ENCODE results near the gene BACH2.
"Not testable (repeated sequence)": the region's sequence is repeated elsewhere in the genome, so short reads cannot be mapped to it uniquely, and the experiment has no call there.

BACH2 gene

GRCh38 chr6:89927791-89928550 lies 368.7 kb downstream of the BACH2 start:
- no peak for DNase-seq

DNA sequence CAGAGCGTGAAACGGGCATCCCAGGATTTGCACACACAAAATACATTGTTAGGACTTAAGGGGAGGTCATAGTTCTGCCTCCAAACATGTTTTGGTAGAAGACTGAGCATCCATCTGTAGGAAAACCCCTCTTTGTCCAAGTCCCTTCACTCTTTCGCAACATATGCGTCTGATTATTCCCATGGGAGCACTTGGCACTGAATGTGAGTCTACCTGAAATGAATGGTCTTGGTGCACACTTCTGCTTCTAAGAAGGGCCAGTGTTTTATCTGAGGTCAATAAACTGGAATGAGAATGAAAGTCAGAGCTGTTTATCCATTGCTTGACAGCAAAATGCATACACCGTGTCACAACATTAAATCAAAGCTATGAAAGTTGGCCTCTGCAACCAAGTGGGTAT lies 369.4 kb downstream of the BACH2 start:
- no peak for DNase-seq

DNA sequence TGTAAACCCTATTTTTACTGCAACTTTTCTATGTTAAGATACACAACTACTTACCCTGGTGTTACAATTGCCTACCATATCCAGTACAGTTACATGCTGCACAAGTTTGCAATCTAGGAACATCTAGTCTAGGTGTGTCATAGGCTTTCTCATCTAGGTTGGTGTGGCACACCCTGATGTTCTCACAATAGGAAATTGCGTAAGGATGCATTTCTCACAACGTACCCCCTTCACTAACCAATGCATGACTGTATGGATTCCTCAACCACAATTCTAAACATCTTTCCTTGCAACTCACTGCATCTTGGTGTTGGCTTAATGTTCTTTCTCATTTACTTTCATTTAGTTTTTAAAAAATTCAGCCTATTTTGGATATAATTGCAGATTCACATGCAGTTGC lies 370.8 kb downstream of the BACH2 start:
- DNase-seq: no peak

DNA sequence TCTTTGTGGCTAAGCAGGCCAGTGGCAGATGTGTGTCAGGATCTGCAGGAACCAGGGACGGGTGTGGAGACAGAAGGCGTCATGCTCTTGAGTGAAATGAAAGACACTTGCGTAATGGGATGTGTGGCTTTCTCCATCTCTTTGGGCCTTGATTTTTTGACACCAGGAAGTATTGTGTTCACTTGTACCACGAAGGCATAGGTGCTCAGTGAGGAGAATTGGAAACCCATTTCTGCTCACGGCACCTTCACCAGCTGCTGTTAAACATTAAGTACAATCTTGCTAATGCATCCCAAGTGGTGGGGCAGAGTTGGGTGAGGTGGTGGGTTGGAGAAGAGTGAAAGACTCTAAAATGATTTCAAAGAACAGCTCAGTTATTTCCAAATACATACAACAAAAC lies 372.4 kb downstream of the BACH2 start:
- no peak for DNase-seq

GRCh38 chr6:89921691-89922090 lies 375.0 kb downstream of the BACH2 start:
- DNase-seq: no peak

GRCh38 chr6:89921197-89921596 lies 375.4 kb downstream of the BACH2 start:
- DNase-seq: no peak

DNA sequence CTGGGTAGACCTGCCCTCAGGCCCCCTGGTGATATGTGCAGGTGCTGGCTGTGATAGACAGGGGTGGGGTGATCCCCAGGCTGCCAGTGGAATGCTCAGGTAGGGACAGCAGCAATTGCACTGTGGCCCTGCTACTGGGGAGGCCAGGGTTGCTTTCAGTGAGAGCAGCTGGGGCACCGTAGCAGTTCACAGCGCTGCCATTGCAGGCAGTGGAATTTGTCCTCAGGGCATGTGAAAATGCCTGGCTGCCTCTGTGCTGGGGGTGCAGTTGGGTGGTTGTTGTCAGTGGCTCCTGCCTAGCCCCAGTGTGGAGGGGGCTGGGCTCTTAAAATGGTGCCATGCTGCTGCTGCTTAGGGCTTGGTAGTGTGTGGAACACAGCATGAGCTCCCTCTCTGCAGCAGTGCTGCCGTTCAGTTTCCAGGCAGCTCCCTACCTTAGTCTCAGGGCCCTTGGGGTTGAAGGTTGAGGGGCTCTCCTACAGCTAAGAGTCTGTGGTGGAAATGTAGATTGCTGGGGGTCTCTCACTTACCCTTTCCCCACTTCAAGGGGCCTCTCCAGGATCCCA lies 378.8 kb downstream of the BACH2 start:
- DNase-seq: no peak

GRCh38 chr6:89917216-89917615 lies 379.4 kb downstream of the BACH2 start:
- no peak for DNase-seq

- no peak for DNase-seq
Measured at GRCh38 chr6:89916136-89916920, 380.3 kb downstream of the BACH2 start.

DNA sequence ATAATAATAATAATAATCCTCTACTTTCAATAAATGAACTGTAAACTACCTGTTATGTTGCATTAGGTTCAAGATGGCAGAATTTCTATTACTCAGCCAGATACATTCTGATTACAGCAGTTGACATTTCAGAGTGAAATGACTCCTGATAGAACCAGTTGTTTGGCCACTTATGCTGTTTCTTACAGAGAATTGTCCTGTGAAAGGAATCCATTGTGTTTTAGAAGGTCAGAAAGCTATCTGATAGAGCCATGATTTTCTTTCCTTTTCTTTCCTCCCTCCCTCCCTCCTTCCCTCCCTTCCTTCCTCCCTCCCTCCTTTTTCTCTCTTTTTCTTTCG lies 385.8 kb downstream of the BACH2 start:
- DNase-seq: no peak

DNA sequence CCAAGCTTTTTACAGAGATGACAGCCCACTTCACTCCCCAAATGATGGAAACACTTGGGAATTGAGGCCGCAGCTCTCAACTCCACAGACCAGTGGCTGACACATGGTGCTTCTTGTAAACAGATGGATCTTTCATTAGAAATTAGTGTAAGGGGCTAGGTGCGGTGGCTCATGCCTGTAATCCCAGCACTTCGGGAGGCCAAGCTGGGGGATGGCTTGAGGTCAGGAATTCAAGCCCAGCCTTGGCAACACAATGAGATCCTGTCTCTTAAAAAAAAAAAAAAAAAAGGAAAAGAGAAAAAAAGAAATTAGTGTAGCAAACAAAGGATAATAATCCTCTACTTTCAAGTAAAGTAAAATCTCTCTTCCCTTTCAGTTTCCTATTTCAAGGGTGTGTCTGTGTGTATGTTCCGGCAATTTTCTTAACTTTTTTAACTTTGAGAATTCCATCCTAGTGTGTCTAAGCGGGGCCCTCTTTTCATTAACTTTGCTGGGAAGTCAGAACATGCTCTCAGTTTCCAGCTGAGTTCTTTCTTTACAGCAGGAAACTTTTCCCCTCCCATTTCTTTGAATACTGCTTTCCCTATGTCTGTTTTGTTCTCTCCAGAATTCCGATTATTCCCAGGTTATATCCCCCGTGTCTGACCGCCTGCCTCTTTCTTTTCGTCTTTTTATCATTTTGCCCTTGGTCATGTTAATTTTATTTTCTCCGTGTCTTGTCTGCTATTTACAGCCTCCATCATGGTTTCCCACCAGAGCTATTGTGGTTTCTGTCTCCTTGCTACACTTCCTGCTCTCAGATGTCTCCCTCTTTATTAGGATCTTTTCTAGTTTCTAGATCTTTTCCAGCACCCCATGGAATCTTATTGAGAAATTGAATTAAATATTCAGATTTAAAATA lies 386.4 kb downstream of the BACH2 start:
- not testable (repeated sequence) for DNase-seq

- DNase-seq: no peak
Measured at GRCh38 chr6:89895276-89895874, 401.3 kb downstream of the BACH2 start.

DNA sequence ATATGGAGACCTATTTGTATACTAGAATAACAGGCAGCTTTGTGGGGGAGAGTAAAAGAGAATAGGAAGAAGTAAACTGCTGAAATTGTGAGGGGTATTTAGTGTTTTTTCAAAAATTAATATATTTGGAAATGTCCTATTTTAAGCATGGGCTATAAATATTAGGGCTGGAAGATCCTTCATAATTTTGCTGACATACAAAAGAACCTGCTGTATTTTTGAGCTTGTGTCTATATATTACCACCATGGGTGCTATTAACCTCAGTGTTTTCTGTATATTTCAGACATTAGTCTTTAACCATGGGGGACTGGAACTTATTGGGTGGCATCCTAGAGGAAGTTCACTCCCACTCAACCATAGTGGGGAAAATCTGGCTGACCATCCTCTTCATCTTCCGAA lies 402.5 kb downstream of the BACH2 start, which contains the start of gene GJA10:
Gene GJA10 (plus strand): TSS at position 301 of the 400 bp plus-strand sequence. CDS start 0 bp downstream, at position 301.
- no peak for DNase-seq

GRCh38 chr6:89892577-89892976 lies 404.1 kb downstream of the BACH2 start:
- not testable (repeated sequence) for DNase-seq

GRCh38 chr6:89890845-89891528 lies 405.7 kb downstream of the BACH2 start:
- not testable (repeated sequence) for DNase-seq

DNA sequence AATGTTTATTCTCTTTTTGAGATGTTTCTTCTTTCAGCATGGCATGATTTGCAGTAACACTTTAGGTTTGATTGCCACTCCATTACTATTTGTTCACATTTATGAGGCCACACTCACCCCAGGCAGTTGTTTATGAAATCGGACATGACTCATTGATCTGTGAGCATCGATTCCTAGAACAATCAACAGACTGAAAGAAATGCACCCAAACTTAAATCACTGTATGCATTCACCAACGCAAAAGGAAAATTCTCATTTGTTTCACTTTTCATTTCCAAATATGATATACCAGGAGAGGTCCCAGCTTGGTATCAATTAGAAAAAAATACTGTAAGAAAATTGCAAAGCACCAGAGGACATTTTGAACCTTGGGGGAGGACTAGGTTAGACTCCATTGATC lies 407.8 kb downstream of the BACH2 start:
- DNase-seq: no peak

DNA sequence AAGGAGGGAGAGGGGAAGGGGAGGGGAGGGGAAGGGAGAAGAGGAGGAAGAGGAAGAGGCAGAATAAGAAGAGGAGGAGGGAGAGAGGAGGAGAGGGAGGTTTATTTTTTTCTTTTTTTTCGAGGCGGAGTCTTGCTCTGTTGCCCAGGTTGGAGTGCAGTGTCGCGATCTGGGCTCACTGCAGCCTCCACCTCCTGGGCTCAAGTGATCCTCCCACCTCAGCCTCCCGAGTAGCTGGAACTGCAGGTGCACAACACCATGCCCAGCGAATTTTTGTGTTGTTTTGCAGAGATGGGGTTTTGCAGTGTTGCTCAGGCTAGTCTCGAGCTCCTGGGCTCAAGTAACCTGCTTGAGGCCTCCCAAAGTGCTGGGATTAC lies 408.5 kb downstream of the BACH2 start:
- DNase-seq: no peak

- no peak for DNase-seq
Measured at GRCh38 chr6:89887452-89888137, 409.0 kb downstream of the BACH2 start.

- DNase-seq: no peak
Measured at GRCh38 chr6:89886378-89887120, 410.1 kb downstream of the BACH2 start.

Measured in NCI-H446 treated with DMSO at 0.1 percent for 48 hours (cell line).